Measurements from ENCODE around the gene TMEM178A. TPM values are rescaled to one million over a fixed set of nuclear protein-coding genes. Genes with fewer than 3 reads are reported as not detected.

The TMEM178A gene
- total RNA-seq, 1 experiment from 2014 or later = 7.5 TPM

- Histone ChIP-seq H4K8ac (replicated peaks; ENCODE audit: insufficient read length, low read depth, low read length) (no peak overlapping the region), H4K5ac (ENCODE audit: insufficient read length, low read depth, low read length) (no peak overlapping the region), H4K20me1 (ENCODE audit: control insufficient read depth, insufficient read depth, insufficient read length) (no peaks in the 10 kb centered on the region), H3K4me2 (ENCODE audit: insufficient read depth, insufficient read length, low read length) (no peak overlapping the region), H2AK5ac (ENCODE audit: insufficient read length, low read length) (no peak overlapping the region), H3K9me3 (ENCODE audit: control insufficient read depth, low read depth, low read length) (no peaks in the 10 kb centered on the region), H3K27ac (ENCODE audit: insufficient read length, low read depth, low read length) (no peak overlapping the region), H3K79me1 (ENCODE audit: insufficient read depth, low read depth, low read length, poor library complexity, severe bottlenecking) (no peaks in the 10 kb centered on the region), H3K14ac (ENCODE audit: insufficient read depth, low read length) (no peak overlapping the region), H3K4me1 (ENCODE audit: insufficient read depth, low read length) (0 out of 2 replicates have a peak, but pooled peaks cover 5% of the 10 kb centered on the region), H2BK120ac (ENCODE audit: low read depth, low read length, poor library complexity, severe bottlenecking) (no peak overlapping the region), H2BK20ac (ENCODE audit: low read depth, low read length, poor library complexity, severe bottlenecking) (no peak overlapping the region), H2AFZ (ENCODE audit: low read length) (no peak overlapping the region), H4K91ac (ENCODE audit: insufficient read length, low read depth, low read length) (no peak overlapping the region), H3K4ac (ENCODE audit: low read depth, low read length) (no peak overlapping the region), H2BK12ac (ENCODE audit: insufficient read length, low read depth, low read length) (no peak overlapping the region), H3K23ac (ENCODE audit: insufficient read length, low read depth, low read length) (no peak overlapping the region), H3K18ac (ENCODE audit: insufficient read length, low read depth, low read length) (no peak overlapping the region), H3K23me2 (ENCODE audit: insufficient read length, low read depth, low read length, poor library complexity, severe bottlenecking) (no peaks in the 10 kb centered on the region), H3K56ac (ENCODE audit: insufficient read length, low read depth, low read length) (no peak overlapping the region), H2BK5ac (ENCODE audit: insufficient read length, low read length) (no peak overlapping the region), H2BK15ac (ENCODE audit: low read depth, low read length) (no peak overlapping the region), H3K79me2 (ENCODE audit: insufficient read depth, low read length) (no peaks in the 10 kb centered on the region), H3T11ph (ENCODE audit: low read length) (no peak overlapping the region), H3K9ac (ENCODE audit: extremely low read depth, insufficient read length, low read length) (no peak overlapping the region), H3K27me3 (ENCODE audit: insufficient read depth, low read length) (no peaks in the 10 kb centered on the region)
- Mint-ChIP-seq H3K36me3 (ENCODE audit: insufficient read depth in 1 of 3, low read depth in 3 of 3) (peaks cover 3 to 6% (median 4%) of the 10 kb centered on the region in 3 experiments; a peak in 6 of 7 replicates), H3K27ac (no peak overlapping the region), H3K4me3 (no peak overlapping the region), H3K27me3 (ENCODE audit: low read depth) (no peaks in the 10 kb centered on the region), H3K9me3 (peaks cover 4% of the 10 kb centered on the region in 2 experiments; a peak in 4 of 5 replicates), H3K4me1 (peaks cover 18 to 21% of the 10 kb centered on the region in 2 experiments)
- no CpG with 5 or more reads among the region's 6 CpGs for WGBS (ENCODE audit: extremely low coverage, insufficient read length, low lambda C conversion rate)
- no peak for TF ChIP-seq CTCF (conservative IDR thresholded peaks at IDR 0.05)
- DNase-seq = no peak
Measured at GRCh38 chr2:39686456-39686855, 20.7 kb downstream of the TMEM178A start.

Data from H9 (cell line).